HG03045 (cell line): Measurements from ENCODE around the gene HRH4.

ENCODE experiments used
- ATAC-seq: cut with Tn5 transposase; IDR thresholded peaks from one replicate; pipeline ENCODE4 v1.9.1; 2021; ENCODE audit warnings: mild to moderate bottlenecking, moderate library complexity; ENCODE audit not compliant: unreplicated experiment

HRH4 gene

DNA sequence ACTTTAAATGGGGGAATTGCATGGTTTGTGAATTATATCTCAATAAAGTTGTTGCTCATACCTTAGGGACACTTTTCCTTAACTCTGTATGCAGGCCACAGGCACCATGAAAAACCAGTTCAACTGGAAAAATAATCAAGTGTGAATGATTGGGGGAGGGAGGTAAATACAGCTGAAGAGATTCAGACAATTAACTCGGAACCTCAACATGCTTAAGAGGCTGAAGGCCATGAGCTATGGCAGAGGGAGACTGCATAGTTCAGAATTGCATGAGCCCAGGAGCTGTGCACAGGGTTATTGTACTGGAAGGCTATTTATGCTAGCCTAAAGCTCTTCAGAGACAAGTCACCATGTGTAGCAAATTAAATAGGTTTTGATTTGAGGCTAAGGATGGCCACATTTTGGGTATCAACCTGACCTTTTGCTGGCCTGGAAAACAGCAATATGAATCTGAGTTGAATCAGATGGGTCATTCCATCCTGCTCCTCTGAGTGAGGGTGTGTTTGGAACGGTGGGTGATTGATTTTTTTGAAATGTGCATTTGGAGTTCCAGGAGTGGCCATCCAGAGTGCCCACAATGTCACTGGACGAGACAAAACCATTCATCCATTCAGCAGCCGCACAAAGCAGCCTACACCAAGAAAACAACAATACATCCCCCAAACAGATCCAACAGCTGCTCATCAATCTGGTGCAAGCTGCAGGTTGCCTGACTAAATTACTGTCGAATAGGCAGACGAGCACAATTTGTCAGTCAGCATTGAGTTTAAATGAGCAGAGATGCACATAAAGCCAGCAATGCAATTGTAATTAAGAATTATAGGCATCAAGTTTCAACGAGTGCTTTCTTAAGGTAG lies 42.5 kb downstream of the HRH4 start:
- ATAC-seq = no peak

DNA sequence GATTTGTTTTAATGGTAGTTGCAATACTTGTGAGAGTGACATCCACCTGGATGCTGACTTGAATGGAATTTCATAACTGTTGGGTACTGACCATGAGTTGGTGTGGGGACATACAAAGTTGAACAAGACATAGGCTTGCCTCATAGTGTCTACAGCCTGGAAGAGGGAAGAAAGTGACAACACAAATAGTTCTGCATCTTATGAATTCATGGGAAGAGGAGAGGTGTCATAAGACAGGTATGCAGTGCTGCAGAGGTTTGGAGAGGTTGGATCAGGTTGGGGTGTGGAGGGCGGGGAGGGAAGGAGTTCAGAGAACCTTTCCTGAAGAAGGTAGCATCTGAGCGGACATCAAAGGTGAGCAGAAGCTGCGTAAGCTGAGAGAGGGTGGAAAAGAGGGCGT lies 44.0 kb downstream of the HRH4 start:
- no peak for ATAC-seq

DNA sequence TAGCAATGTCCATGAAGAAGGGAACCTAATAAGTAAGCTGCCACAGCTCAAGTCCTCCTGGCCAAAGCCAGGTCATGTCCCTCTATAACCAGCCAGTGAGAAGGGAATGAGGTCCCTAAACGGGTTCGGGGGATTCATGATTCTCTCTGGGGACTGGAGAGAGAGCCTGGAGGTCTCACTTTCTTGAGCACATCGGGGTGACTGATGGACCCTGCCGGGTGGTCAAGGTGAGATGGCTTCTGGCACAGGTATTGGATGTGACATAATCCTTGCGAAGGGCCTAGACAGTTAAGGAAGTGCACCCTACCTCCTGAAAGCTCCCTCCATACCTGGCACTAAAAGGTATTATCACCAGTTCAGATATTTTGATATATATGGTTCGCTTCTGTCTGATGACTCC lies 45.7 kb downstream of the HRH4 start:
- ATAC-seq = no peak

DNA sequence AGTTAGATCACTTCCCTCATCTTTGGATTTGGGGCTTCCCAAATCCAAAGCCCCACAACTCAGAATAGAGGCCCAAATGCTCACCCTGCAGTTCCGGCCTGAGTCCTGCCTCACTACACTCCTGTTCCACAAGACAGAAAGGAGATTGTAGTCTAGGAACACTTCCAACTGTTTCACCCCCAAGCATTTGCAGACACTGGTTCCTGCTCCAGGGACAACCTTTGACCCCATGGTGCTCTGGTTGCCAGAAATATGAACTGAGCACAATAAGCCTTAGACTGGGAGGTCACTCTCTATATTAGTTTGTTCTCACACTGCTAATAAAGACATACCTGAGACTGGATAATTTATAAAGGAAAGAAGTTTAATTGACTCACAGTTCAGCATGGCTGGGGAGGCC lies 49.0 kb downstream of the HRH4 start:
- no peak for ATAC-seq

DNA sequence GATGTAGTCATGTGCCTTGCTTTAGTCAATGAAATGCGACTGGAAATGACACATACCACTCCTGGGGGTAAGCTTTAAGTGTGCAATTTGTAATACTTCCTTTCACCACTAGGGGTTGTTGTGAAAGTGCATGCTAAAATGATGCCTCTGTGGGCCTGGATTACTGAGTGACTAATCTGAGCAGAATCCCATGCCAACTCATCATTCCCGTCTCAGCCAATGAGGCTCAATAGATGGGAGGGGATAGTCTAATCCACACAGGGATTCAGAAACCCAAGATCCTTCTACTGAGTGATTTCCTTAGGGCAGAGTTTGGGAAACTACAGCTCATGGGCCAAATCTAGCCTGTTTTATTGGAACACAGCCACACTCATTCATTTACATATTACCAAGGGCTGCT lies 54.0 kb downstream of the HRH4 start:
- peak; percentile 47 for ATAC-seq

DNA sequence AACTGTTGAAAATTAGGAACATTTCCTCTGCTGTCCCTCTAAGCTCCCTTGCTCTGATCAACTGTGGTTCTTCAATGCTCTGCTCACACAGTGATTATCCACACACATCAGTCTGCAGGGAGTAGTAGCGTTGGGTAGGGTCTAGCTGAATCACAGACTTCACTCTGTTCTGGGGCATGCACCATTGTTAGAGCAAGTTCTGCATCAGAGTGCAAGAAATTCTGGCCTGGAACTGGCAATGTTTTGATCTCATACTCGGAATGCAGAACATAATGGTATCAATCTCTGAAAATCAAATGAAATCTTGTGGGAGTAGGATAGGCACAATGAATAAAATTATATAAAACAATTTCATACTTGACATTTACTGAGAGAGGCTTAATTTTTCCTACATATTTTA lies 55.3 kb downstream of the HRH4 start:
- ATAC-seq = no peak

DNA sequence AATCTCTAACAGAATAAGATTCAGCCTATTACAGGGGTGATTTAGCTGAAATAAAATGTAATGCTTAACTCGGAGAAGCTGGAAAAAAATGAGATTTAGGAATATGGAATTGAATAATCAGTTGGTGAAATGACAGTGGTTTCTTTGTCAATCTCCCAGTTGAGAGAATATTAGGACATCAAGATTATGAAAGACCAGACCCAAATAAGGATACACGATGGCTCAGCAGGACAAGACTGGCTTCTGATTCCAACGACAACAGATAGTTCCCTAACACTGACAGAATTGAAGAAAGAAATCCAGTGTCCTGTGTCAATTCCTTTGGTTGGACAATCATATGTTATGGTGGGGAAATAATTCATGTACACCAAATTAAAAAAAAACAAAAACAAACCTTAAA lies 55.8 kb downstream of the HRH4 start:
- ATAC-seq = no peak

DNA sequence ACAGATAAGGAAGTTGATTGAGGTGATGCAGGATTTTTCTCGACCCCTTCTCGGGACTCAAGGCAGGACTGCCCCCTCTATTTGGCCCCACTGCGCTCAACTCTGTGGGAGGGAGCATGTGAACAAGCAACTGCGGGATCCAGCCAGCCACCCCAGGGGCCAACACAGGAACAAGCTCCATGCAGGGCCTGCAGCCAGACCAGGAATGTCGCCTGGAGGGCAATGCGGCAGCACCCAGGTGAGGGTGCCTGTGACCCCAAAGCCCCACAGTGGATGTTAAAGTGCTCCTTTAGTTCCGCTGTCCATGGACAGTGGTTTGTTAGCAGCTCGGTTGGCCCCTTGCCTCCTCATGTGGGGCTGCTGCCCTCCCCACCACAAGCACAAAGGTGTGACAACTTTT lies 57.1 kb downstream of the HRH4 start:
- ATAC-seq = no peak

DNA sequence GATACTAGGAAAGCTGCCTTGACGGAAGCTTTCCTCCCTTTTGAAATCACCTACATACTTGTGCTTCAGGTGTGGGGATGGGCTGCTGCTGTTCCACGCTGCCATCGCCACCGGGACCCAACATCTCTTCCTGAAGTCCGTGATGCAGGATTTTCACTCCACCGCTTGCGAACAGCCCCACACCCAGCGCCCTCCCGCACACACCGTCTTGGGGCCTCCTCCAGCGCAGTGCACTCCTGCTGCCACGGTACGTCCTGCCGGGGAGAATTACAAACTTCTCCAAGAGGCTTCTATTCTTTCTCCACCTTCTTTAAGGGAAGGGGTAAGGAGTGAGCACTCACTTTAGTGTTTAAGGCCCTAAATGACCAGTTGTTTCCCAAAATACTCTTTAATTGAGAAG lies 58.2 kb downstream of the HRH4 start:
- no peak for ATAC-seq
